ENCODE data around the gene MUC12.
"Not testable (repeated sequence)": the region's sequence is repeated elsewhere in the genome, so short reads cannot be mapped to it uniquely, and the experiment has no call there.

Gene MUC12, protein sequence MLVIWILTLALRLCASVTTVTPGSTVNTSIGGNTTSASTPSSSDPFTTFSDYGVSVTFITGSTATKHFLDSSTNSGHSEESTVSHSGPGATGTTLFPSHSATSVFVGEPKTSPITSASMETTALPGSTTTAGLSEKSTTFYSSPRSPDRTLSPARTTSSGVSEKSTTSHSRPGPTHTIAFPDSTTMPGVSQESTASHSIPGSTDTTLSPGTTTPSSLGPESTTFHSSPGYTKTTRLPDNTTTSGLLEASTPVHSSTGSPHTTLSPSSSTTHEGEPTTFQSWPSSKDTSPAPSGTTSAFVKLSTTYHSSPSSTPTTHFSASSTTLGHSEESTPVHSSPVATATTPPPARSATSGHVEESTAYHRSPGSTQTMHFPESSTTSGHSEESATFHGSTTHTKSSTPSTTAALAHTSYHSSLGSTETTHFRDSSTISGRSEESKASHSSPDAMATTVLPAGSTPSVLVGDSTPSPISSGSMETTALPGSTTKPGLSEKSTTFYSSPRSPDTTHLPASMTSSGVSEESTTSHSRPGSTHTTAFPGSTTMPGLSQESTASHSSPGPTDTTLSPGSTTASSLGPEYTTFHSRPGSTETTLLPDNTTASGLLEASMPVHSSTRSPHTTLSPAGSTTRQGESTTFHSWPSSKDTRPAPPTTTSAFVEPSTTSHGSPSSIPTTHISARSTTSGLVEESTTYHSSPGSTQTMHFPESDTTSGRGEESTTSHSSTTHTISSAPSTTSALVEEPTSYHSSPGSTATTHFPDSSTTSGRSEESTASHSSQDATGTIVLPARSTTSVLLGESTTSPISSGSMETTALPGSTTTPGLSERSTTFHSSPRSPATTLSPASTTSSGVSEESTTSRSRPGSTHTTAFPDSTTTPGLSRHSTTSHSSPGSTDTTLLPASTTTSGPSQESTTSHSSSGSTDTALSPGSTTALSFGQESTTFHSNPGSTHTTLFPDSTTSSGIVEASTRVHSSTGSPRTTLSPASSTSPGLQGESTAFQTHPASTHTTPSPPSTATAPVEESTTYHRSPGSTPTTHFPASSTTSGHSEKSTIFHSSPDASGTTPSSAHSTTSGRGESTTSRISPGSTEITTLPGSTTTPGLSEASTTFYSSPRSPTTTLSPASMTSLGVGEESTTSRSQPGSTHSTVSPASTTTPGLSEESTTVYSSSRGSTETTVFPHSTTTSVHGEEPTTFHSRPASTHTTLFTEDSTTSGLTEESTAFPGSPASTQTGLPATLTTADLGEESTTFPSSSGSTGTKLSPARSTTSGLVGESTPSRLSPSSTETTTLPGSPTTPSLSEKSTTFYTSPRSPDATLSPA (N-terminal part only)

GRCh38 chr7:100969066-100969615 lies at the start of gene MUC12:
Gene MUC12 (plus strand): TSS chr7:100969565. CDS start chr7:100969623, 58 bp downstream.
- no peak for DNase-seq

- not testable (repeated sequence) for DNase-seq
Observed at GRCh38 chr7:100919779-100920437, 49.5 kb upstream of the MUC12 start.

DNA sequence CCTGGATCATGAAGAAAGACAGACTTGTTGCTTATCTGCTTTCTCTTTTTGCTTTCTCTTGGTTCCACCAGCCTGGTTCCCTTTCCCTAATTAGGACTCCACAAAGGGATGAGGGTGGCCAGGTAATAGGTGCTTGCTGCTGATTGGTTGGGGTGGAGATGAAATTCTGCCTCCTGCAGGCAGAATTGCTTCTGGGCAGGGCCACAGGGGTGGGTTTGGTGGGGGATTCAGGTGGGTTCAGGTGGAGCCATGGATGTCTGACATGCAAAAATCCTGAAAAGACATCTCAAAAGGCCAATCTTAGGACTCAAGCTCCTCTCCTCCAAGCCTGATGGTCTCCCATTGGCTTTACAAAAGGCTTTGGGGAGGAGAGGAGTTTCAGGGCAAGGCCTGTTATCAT lies 48.3 kb upstream of the MUC12 start:
- DNase-seq, result no peak

DNA sequence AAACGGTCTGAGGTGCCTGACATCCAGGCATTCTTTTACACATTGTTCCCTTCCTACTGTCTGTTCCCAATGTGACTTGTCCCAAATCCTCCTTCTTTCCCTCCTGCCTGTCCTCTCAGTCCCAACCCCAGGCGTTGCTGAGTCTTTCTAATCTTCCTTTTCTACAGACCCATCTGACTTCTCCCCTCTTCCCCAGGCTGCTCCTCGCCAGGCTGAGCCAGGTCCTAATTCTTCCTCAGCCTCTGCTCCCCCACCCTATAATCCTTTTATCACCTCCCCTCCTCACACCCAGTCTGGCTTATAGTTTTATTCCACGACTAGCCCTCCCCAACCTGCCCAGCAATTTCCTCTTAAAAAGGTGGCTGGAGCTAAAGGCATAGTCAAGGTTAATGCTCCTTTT lies 45.7 kb upstream of the MUC12 start:
- not testable (repeated sequence) for DNase-seq

DNA sequence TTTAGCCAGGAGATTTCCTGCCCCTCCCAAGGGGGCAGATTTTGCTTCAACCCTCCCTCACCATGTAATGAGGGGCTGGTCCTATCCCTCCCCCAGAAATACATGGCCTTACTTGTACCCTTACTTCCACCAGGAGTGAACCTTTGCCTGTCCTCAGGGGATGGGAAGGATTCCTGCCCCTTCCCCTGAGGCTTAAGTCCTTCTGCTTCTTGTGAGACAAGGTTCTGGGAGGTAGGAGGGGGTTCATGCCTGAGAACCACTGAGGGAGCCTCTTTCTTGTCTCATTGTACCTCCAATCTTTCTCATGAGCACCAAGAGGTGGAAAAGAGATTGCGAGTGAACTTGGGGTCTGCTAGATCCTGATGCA lies 39.6 kb upstream of the MUC12 start:
- no peak for DNase-seq

- no peak for DNase-seq
Observed at GRCh38 chr7:100933734-100934133, 35.6 kb upstream of the MUC12 start.

GRCh38 chr7:100935381-100935780 lies 34.0 kb upstream of the MUC12 start:
- not testable (repeated sequence) for DNase-seq

DNA sequence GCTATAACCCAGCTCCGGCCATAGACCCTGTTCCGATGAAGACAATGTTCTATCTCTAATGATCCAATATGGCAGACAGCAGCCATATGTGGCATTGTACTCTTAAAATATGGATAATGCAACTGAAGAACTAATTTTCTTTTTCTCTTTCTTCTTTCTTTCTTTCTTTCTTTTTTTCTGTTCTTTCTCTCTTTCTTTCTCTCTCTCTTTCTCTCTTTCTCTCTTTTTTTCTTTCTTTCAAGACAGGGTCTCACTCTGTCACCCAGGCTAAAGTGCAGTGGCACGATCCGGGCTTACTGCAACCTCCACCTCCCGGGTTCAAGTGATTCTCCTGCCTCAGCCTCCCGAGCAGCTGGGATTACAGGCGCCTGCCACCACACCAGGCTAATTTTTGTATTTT lies 33.2 kb upstream of the MUC12 start:
- not testable (repeated sequence) for DNase-seq

DNA sequence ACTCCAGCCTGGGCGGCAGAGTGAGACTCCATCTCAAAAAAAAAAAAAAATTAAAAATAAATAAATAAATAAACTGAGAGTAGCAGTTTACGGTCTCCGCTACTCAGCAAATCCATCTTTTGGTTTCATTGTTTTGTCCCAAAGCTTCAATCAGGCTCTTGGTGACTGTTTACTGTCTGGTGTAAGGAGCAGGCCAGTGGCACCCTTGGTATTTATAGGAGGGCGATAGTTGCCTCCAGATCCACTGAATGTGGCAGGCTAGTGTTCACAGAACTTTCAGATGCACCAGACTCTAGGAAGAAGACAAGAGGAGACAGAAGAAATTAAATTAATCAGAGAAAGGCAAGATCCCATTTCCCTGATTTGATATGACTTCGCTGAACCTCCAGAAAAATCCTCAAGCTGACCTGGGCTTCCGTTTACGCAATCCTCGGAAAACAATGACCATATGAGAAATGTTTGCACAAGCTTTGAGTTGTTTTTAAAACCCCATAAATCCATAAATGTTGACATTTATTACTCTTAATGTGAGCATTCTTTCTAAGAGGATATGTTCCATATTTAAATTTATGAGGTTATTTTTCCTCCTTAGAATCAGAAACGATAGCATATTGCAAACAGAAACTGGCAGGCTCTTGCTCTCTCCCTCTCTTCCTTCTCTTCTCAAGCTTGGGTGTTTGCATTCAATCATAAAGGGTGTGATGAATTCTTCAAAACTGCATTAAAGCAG lies 27.2 kb upstream of the MUC12 start:
- no peak for DNase-seq

GRCh38 chr7:100943693-100944092 lies 25.7 kb upstream of the MUC12 start:
- DNase-seq, result no peak

GRCh38 chr7:100944138-100944537 lies 25.2 kb upstream of the MUC12 start:
- no peak for DNase-seq

DNA sequence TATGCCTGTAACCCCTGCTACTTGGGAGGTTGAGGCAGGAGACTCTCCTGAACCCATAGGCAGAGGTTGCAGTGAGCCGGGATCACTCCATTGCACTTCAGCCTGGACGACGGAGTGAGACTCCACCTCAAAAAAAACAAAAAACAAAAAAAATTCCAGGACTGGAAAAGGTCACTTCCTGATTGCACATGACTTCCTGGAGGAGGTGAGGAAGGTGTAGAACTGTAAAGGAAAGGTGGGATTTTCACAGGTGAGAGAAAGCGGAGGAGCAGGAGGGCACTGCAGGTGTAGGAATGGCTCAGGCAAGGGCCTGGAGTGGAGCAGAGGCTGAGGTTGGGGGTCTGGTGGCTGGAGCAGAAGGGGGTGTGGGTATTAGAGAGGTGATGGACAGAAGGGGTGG lies 23.3 kb upstream of the MUC12 start:
- DNase-seq, result no peak

DNA sequence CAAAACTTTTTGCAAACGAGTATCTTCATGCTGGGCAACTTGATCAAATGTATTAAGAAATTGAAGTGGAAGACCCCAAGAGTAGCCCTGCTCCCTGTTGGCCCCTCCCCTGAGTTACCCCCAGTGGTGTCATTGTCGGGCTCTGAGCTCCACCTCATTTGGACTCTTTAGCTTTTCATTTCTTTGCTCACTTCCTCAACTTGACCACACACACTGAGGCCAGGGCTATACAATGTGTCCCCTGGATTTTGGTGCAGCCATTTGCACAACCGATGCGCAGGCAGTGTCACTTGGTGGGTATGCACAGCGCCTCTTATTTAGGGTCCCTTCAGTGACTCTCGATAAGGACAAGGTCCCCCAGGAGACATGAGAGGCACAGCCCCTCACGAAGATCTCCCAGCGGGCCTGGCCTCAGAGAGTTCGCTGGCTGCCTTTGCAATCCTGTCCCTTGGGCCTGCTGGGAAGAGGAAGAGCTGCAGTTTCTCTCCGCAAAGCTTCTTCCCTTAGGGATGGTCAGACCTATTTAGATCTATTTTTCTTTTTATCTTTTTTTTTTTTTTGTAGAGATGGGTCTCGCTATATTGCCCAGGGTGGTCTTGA lies 22.5 kb upstream of the MUC12 start:
- no peak for DNase-seq

DNA sequence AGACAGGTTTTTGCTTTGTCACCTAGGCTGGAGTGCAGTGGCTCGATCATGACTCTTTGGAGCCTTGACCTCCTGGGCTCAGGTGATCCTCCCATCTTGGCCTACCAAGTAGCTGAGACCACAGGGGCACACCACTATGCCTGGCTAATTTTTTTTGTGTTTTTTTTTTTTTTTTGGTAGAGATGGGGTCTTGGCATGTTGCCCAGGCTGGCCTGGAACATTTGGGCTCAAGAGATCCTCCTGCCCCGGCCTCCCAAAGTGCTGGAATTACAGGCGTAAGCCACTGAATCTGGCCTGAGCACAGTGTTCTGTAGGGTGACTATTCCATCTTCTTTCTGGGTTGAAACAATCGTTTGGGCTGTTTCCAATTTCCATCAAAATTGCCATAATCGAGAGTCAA lies 21.6 kb upstream of the MUC12 start:
- DNase-seq, result no peak

GRCh38 chr7:100949227-100949932 lies 20.0 kb upstream of the MUC12 start, which contains the start of gene MUC3A:
Gene MUC3A (plus strand): TSS chr7:100949534. CDS start chr7:100949625, 91 bp downstream.
- no peak for DNase-seq

DNA sequence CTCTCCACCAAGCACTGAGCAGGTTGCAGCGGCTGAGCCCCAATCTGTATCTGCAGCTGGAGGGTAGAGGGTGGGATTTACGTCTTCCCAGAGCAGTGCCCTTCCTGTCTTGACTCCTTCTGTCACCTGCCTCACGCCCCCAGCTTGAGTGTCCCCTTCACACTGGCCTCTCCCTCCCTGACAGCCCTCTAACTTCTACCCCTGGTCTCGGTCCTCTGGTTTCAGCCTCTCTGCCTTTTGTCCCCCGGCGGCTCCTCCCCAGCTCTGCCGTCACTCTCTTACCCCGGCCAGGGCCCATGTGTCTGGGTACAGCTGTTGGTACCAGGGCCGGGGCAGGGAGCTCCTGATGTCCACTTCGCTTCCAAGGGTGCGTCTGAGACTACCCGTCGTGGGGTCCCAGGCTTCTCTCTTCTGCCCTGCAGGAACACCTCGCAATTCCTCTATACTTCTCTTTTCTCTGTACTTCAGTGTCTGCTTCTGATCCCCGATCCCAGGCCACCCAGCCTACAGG lies 19.4 kb upstream of the MUC12 start:
- DNase-seq, result no peak

DNA sequence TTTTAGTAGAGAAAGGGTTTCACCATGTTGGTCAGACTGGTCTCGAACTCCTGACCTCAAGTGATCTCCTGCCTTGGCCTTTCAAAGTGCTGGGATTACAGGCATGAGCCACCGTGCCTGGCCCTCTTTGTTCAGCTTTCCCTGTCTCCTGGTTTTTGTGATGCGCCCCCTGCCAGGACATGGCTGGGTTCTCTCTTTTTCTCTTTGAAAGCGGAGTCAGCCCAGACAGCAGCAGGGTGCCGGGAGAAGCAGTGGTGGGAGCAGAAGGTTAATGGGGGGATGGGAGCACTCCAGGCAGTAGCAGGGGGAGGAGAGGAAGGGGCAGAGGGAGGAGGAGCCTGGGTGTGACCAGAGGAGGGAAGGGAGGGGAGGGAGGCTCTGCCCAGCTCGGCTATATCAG lies 18.2 kb upstream of the MUC12 start:
- DNase-seq, result no peak

DNA sequence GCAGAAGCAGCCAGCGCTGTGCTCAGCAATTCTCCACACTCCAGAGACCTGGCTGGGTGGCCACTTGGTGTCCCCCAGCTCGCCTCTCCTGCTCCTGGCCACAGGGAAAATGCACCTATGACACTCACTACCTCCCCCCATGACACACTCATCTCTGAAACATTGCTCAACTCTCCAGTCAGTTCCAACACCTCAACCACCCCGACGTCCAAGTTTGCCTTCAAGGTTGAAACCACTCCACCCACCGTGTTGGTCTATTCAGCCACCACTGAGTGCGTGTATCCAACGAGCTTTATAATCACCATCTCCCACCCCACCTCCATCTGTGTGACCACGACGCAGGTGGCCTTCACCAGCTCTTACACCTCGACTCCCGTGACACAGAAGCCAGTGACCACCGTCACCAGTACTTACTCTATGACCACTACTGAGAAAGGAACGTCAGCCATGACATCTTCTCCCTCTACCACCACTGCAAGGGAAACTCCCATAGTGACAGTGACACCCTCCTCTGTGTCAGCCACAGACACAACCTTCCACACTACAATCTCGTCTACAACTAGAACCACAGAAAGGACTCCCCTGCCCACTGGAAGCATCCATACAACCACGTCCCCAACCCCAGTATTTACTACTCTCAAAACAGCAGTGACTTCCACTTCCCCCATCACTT lies 17.3 kb upstream of the MUC12 start:
- no peak for DNase-seq

DNA sequence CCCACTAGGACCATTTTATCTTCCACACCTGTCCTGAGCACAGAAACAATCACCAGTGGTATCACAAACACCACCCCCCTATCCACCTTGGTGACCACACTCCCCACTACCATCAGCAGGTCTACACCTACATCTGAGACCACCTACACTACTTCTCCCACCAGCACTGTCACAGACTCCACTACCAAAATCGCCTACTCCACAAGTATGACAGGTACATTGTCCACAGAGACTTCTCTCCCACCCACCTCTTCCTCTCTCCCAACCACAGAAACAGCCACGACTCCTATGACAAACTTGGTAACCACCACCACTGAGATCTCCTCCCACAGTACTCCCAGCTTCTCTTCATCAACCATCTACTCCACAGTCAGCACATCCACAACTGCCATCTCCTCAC lies 16.7 kb upstream of the MUC12 start:
- DNase-seq, result no peak

Data from NCI-H2227 treated with DMSO at 0.1 percent for 48 hours (cell line).